ENCODE data around the gene C2orf74. TPM values are rescaled to one million over a fixed set of nuclear protein-coding genes. Genes with fewer than 3 reads are reported as not detected.

The C2orf74 gene
- total RNA-seq, 1 experiment from 2014 or later = 17.1 TPM

- intact Hi-C loops (cut with micrococcal nuclease; ENCODE audit: unreplicated experiment) = no loop called here
- Mint-ChIP-seq H3K4me3 (ENCODE audit: low read depth, unreplicated experiment) (no peak overlapping the region), H3K36me3 (ENCODE audit: insufficient read depth, unreplicated experiment) (peaks cover 68% of the 10 kb centered on the region), H3K4me1 (ENCODE audit: low read depth, unreplicated experiment) (peaks cover 30% of the 10 kb centered on the region), H3K9me3 (ENCODE audit: low read depth, unreplicated experiment) (no peaks in the 10 kb centered on the region), H3K27me3 (ENCODE audit: unreplicated experiment) (no peaks in the 10 kb centered on the region), H3K27ac (ENCODE audit: unreplicated experiment) (no peak overlapping the region)
- TF ChIP-seq CTCF (IDR thresholded peaks at IDR 0.05; ENCODE audit: unreplicated experiment) = no peak
- no peak for DNase-seq
- CTCF ChIA-PET = no interaction called here
- no TSS peak for BruUV-seq (replicated peaks)
These were observed 20.0 kb downstream of the C2orf74 start for GRCh38 chr2:61182059-61182383.

DNA sequence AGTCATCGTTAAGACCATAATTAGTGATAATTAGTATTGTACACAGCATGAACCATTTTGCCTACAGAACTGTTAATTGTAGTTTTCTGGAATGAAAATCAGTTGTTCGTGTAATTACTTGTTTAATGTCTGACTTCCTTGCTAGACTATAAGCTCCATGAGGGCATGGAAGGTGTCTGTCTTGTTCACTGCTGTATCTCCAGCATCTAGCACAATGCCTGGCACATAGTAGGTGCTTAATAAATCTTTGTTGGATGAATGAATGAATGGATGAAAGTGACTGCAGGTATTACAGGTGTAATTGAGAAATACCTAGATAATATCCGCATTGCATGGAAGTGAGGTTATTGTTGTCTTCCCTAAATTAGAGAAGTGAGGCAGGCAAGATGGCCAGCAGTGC lies 21.8 kb downstream of the C2orf74 start:
- BruUV-seq (replicated peaks) = no TSS peak
- no peak for TF ChIP-seq CTCF (IDR thresholded peaks at IDR 0.05; ENCODE audit: unreplicated experiment)
- H3K9me3 Mint-ChIP-seq (ENCODE audit: low read depth, unreplicated experiment) = no peaks in the 10 kb centered on the region

GRCh38 chr2:61184263-61184662 lies 22.3 kb downstream of the C2orf74 start:
- Mint-ChIP-seq H3K4me1 (ENCODE audit: low read depth, unreplicated experiment) (peaks cover 18% of the 10 kb centered on the region), H3K36me3 (ENCODE audit: insufficient read depth, unreplicated experiment) (peaks cover 67% of the 10 kb centered on the region), H3K27ac (ENCODE audit: unreplicated experiment) (no peak overlapping the region), H3K4me3 (ENCODE audit: low read depth, unreplicated experiment) (no peak overlapping the region), H3K27me3 (ENCODE audit: unreplicated experiment) (no peaks in the 10 kb centered on the region), H3K9me3 (ENCODE audit: low read depth, unreplicated experiment) (no peaks in the 10 kb centered on the region)
- no TSS peak for BruUV-seq (replicated peaks)
- intact Hi-C loops (cut with micrococcal nuclease; ENCODE audit: unreplicated experiment) = no loop called here
- no peak for DNase-seq
- CTCF ChIA-PET = interaction anchor here (0.6 kb wide), 1 partner anchor 227 kb away, joined by 3 read pairs; no protein-coding TSS in a partner anchor
- TF ChIP-seq CTCF (IDR thresholded peaks at IDR 0.05; ENCODE audit: unreplicated experiment) = no peak

More for the DNA sequence above, 21.8 kb downstream of the C2orf74 start:
- H3K4me3 Mint-ChIP-seq (ENCODE audit: low read depth, unreplicated experiment) = no peak overlapping the region
- CTCF ChIA-PET = no interaction called here
- no peaks in the 10 kb centered on the region for H3K27me3 Mint-ChIP-seq (ENCODE audit: unreplicated experiment)
- DNase-seq = no peak
- peaks cover 67% of the 10 kb centered on the region for H3K36me3 Mint-ChIP-seq (ENCODE audit: insufficient read depth, unreplicated experiment)
- no peak overlapping the region for H3K27ac Mint-ChIP-seq (ENCODE audit: unreplicated experiment)
- intact Hi-C loops (cut with micrococcal nuclease; ENCODE audit: unreplicated experiment) = no loop called here
- peaks cover 22% of the 10 kb centered on the region for H3K4me1 Mint-ChIP-seq (ENCODE audit: low read depth, unreplicated experiment)

DNA sequence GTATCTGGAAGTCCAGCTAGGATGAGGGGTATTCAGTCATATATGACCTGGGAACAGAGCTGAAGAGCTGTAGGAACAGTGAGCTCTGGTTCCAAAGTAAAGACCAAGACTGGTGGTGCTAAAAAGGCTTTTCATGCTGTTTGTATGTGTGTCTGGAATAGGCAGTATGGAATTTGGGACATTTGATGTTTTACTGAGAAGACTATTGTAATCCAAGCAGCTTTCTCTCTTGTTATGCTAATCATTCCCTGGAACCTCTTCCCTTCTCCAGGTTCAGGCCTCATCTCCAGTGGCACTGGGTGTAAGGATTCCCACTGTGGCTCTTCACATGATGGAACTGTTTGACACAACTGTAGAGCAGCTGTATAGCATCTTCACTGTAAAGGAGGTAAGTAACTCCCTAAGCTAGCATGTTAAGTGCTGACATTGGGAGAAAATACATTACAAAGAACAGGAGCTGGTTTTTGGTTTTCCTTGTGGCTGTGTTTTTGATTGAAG lies 23.3 kb downstream of the C2orf74 start:
- Mint-ChIP-seq H3K4me1 (ENCODE audit: low read depth, unreplicated experiment) (peaks cover 12% of the 10 kb centered on the region), H3K36me3 (ENCODE audit: insufficient read depth, unreplicated experiment) (peaks cover 64% of the 10 kb centered on the region), H3K27ac (ENCODE audit: unreplicated experiment) (no peak overlapping the region), H3K27me3 (ENCODE audit: unreplicated experiment) (no peaks in the 10 kb centered on the region), H3K9me3 (ENCODE audit: low read depth, unreplicated experiment) (no peaks in the 10 kb centered on the region), H3K4me3 (ENCODE audit: low read depth, unreplicated experiment) (no peak overlapping the region)
- no peak for TF ChIP-seq CTCF (IDR thresholded peaks at IDR 0.05; ENCODE audit: unreplicated experiment)
- BruUV-seq (replicated peaks) = no TSS peak
- DNase-seq = no peak
- CTCF ChIA-PET = interaction anchor here (0.6 kb wide), 1 partner anchor 178 kb away, joined by 6 read pairs; no protein-coding TSS in a partner anchor
- intact Hi-C loops (cut with micrococcal nuclease; ENCODE audit: unreplicated experiment) = no loop called here
